Activated CD4-positive, alpha-beta T cell treated with anti-CD3 and anti-CD28 coated beads, Interleukin-2, amount 50 U/mL, for 24 hours (primary cell): ENCODE results near the gene EDIL3.

Experiments
- DNase-seq, 2 donors: peaks; one replicate each; pipeline ENCODE4 v3.0.0-alpha.2; 2020; ENCODE audit warnings: low read depth in 1 of 2, low spot score in 1 of 2

Gene EDIL3

GRCh38 chr5:84265130-84265529 lies 119.5 kb downstream of the EDIL3 start:
- DNase-seq: no peak

- DNase-seq: no peak
Measured at GRCh38 chr5:84260939-84261338, 123.7 kb downstream of the EDIL3 start.

- no peak for DNase-seq
Measured at GRCh38 chr5:84260140-84260539, 124.5 kb downstream of the EDIL3 start.

GRCh38 chr5:84259283-84260045 lies 125.2 kb downstream of the EDIL3 start:
- no peak for DNase-seq

GRCh38 chr5:84257061-84257460 lies 127.6 kb downstream of the EDIL3 start:
- no peak for DNase-seq

GRCh38 chr5:84255315-84255714 lies 129.4 kb downstream of the EDIL3 start:
- no peak for DNase-seq

- no peak for DNase-seq
Measured at GRCh38 chr5:84253946-84254345, 130.7 kb downstream of the EDIL3 start.

GRCh38 chr5:84251503-84251902 lies 133.2 kb downstream of the EDIL3 start:
- DNase-seq: no peak

- DNase-seq: no peak
Measured at GRCh38 chr5:84249918-84250630, 134.6 kb downstream of the EDIL3 start.

- DNase-seq: no peak
Measured at GRCh38 chr5:84248013-84248412, 136.7 kb downstream of the EDIL3 start.

- no peak for DNase-seq
Measured at GRCh38 chr5:84242286-84242685, 142.4 kb downstream of the EDIL3 start.

- no peak for DNase-seq
Measured at GRCh38 chr5:84239494-84239893, 145.2 kb downstream of the EDIL3 start.

- DNase-seq: no peak
Measured at GRCh38 chr5:84237126-84237525, 147.6 kb downstream of the EDIL3 start.

GRCh38 chr5:84231433-84231832 lies 153.2 kb downstream of the EDIL3 start:
- no peak for DNase-seq

GRCh38 chr5:84229045-84229444 lies 155.6 kb downstream of the EDIL3 start:
- DNase-seq: no peak

GRCh38 chr5:84228266-84228665 lies 156.4 kb downstream of the EDIL3 start:
- no peak for DNase-seq

GRCh38 chr5:84227236-84227635 lies 157.4 kb downstream of the EDIL3 start:
- DNase-seq: no peak

- no peak for DNase-seq
Measured at GRCh38 chr5:84218546-84218945, 166.1 kb downstream of the EDIL3 start.

- no peak for DNase-seq
Measured at GRCh38 chr5:84215521-84215920, 169.2 kb downstream of the EDIL3 start.

GRCh38 chr5:84213861-84214260 lies 170.8 kb downstream of the EDIL3 start:
- no peak for DNase-seq

GRCh38 chr5:84213212-84213611 lies 171.5 kb downstream of the EDIL3 start:
- no peak for DNase-seq

- DNase-seq: no peak
Measured at GRCh38 chr5:84204772-84205171, 179.9 kb downstream of the EDIL3 start.

GRCh38 chr5:84202136-84202535 lies 182.5 kb downstream of the EDIL3 start:
- DNase-seq: no peak
